IPS-18a (cell line): ENCODE data around the gene ACO2.
"Not testable (repeated sequence)": the region's sequence is repeated elsewhere in the genome, so short reads cannot be mapped to it uniquely, and the experiment has no call there.

Experiments used
- H3K27ac ChIP-seq: one replicate; pipeline ENCODE4 v1.5.1; 2013; ENCODE audit warnings: low read length
- H3K27me3 ChIP-seq: one replicate; pipeline ENCODE4 v1.6.1; 2013; ENCODE audit warnings: mild to moderate bottlenecking, low read length; ENCODE audit not compliant: control insufficient read depth, insufficient read depth
- H3K36me3 ChIP-seq: one replicate; pipeline ENCODE4 v1.6.1; 2013; ENCODE audit warnings: low read depth, low read length; ENCODE audit not compliant: control insufficient read depth
- H3K4me1 ChIP-seq: one replicate; pipeline ENCODE4 v1.6.1; 2013; ENCODE audit warnings: low read depth, low read length; ENCODE audit not compliant: control insufficient read depth
- H3K4me3 ChIP-seq: one replicate; pipeline ENCODE4 v1.5.1; 2013; ENCODE audit warnings: low read length
- H3K9ac ChIP-seq: one replicate; pipeline ENCODE4 v1.6.1; 2013; ENCODE audit warnings: mild to moderate bottlenecking, low read length, moderate library complexity
- H3K9me3 ChIP-seq: one replicate; pipeline ENCODE4 v1.6.1; 2013; ENCODE audit warnings: low read depth, low read length; ENCODE audit not compliant: control insufficient read depth

ACO2 gene

DNA sequence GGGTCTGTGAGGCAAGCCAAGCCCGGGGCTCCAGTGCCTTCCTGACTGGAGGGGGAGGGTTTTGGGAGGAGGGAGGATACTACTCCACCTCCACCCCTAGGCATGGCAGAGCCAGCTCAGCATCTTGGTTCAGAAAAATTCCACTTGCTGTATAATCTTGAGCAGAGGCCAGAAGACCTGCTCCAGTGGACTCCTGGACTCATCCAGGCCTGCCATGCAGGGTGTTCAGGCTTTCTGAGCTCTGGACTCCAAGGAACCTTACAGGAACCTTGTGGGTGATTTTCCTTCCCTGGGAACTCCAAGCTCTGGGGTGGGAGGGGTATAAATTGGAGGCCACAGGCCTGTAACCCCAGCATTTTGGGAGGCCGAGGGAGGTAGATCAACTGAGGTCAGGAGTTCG, 101.3 kb downstream of the ACO2 start:
- Histone ChIP-seq H3K4me1 (no peaks in the 10 kb centered on the region), H3K9ac (no peak overlapping the region), H3K27ac (no peak overlapping the region), H3K4me3 (no peak overlapping the region), H3K9me3 (no peaks in the 10 kb centered on the region), H3K27me3 (no peaks in the 10 kb centered on the region), H3K36me3 (no peaks in the 10 kb centered on the region)

DNA sequence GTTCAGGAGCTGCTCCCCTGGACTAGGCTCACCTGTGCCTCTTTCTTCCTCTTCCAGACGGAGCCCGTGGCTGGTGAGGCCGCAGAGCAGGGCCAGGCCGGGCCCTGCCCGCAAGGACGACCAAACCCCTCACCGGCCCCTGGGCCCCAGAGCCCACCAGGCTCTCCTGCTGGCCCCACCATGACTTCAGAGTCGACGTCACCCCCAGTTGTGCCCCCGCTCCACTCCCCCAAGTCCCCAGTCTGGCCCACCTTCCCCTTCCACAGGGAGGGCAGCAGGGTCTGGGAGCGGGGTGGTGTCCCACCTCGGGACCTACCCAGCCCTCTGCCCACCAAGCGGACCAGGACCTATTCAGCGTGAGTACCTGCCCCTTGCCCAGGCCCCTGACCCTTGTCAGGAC, 102.9 kb downstream of the ACO2 start:
- Histone ChIP-seq H3K4me1 (no peaks in the 10 kb centered on the region), H3K9me3 (no peaks in the 10 kb centered on the region), H3K27ac (no peak overlapping the region), H3K36me3 (no peaks in the 10 kb centered on the region), H3K9ac (no peak overlapping the region), H3K4me3 (no peak overlapping the region), H3K27me3 (no peaks in the 10 kb centered on the region)

DNA sequence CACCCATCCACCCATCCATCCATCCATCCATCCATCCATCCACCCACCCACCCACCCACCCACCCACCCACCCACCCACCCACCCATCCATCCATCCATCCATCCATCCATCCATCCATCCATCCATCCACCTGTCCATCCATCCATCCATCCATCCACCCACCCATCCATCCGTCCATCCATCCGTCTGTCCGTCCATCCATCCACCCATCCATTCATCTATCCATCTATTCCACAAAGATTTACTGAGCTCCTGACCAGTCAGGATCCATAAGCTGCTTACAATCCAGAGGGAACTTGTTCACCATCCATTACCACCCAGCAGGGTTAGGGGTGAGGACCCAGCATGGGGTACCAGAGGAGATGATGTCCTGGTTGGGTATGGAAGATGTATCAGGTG, 103.4 kb downstream of the ACO2 start:
- H3K27me3 ChIP-seq, H3K27ac ChIP-seq, H3K4me1 ChIP-seq, H3K36me3 ChIP-seq, H3K4me3 ChIP-seq, H3K9me3 ChIP-seq, H3K9ac ChIP-seq: not testable (repeated sequence)

DNA sequence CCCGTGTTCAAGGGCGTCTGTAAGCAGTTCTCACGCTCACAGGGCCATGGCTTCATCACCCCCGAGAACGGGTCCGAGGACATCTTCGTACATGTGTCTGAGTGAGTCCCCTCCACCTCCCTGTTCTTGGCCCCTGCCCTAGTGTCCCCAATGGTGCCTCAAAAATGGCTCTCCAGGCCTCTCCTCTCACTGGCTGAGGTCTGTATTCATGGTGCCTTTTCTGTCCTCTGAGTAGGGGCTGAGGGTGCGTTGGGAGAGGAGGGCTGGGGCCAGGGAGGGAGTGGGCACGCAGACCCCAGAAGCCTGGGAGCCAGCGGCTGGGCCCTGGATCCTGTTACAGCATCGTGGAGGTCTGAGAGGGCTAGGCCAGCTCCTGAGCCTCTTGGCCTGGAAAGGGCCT, 104.8 kb downstream of the ACO2 start:
- Histone ChIP-seq H3K4me3 (no peak overlapping the region), H3K9ac (no peak overlapping the region), H3K36me3 (no peaks in the 10 kb centered on the region), H3K9me3 (no peaks in the 10 kb centered on the region), H3K4me1 (no peaks in the 10 kb centered on the region), H3K27ac (no peak overlapping the region), H3K27me3 (no peaks in the 10 kb centered on the region)

DNA sequence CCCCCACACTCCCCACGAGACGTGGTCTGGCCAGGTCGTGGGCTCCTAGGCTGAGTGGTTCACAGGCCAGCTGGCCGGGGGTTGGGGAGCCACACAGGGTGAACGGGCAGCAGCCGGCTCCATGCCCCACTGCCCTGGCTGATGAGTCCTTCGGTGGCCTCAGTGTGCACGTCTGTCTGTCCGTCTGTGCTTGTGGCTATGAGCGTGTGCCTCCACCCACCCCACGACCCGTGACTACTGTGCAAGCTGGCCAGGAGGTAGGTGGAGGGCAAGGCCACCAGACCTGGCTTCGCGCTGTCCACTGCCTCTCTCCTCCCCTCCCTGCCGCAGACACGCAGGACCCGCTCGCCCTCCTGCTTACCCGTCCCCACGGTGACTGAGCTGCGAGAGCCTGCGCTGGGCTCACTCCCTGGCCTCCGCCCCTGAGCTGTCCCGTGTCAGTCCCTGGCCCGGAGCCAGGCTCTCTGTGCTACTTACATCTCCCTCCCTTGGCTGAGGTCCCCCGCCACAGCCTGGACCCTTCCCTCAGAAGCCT, 106.0 kb downstream of the ACO2 start:
- H3K9ac ChIP-seq, result no peak overlapping the region

DNA sequence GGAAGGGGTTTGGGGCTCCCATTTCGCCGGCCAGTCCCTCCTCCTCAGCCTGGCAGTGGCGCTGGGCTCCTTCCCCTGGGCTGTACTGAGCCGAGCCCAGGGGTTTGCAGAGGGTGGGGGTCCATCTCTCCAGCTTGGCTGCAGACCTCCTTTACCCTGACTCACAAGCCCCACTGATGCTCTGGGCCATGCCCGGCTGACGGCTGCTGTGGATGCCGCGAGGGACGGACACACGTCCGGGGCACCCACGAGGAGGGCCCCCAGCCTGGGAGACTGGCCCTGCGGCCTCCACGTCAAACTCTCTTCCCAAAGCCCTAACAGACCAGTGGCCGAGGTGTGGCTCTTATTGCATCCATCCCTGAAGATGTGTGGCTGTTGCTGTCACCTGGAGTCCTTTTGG, 106.6 kb downstream of the ACO2 start:
- H3K9ac ChIP-seq, result no peak overlapping the region
- no peaks in the 10 kb centered on the region for H3K4me1 ChIP-seq
- H3K27ac ChIP-seq, result no peak overlapping the region
- H3K9me3 ChIP-seq, result no peaks in the 10 kb centered on the region
- H3K4me3 ChIP-seq, result no peak overlapping the region
- no peaks in the 10 kb centered on the region for H3K27me3 ChIP-seq
- no peaks in the 10 kb centered on the region for H3K36me3 ChIP-seq

More for the DNA sequence above, 106.0 kb downstream of the ACO2 start:
- Histone ChIP-seq H3K4me3 (no peak overlapping the region), H3K27me3 (no peaks in the 10 kb centered on the region), H3K36me3 (no peaks in the 10 kb centered on the region), H3K4me1 (no peaks in the 10 kb centered on the region), H3K9me3 (no peaks in the 10 kb centered on the region), H3K27ac (no peak overlapping the region)

DNA sequence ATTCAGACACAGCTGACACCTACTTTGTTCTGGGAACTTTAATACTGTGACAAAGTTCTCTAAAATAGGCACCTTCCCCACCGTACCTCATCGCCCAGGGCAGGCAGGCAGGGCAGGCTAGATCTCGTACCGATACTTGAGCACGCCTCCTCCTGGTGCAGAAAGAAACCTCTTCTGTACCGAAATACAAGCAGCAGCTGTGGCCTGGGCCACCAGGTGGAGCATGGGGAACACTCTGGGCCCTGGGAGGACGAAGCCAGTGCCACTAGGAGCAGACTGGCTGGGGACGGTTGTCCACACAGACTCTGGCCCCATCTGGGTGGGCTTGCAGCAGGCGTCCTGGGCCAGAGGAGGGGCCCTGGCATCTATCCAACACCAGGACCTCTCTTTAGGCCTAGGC, 108.0 kb downstream of the ACO2 start:
- Histone ChIP-seq H3K4me3 (no peak overlapping the region), H3K9me3 (no peaks in the 10 kb centered on the region), H3K4me1 (no peaks in the 10 kb centered on the region), H3K27me3 (no peaks in the 10 kb centered on the region), H3K27ac (no peak overlapping the region), H3K36me3 (no peaks in the 10 kb centered on the region), H3K9ac (no peak overlapping the region)

GRCh38 chr22:41578114-41578513, 109.2 kb downstream of the ACO2 start:
- no peak overlapping the region for H3K4me3 ChIP-seq
- H3K9me3 ChIP-seq, result no peaks in the 10 kb centered on the region
- H3K36me3 ChIP-seq, result no peaks in the 10 kb centered on the region
- no peak overlapping the region for H3K27ac ChIP-seq
- H3K9ac ChIP-seq, result no peak overlapping the region
- H3K27me3 ChIP-seq, result no peaks in the 10 kb centered on the region
- H3K4me1 ChIP-seq, result no peaks in the 10 kb centered on the region
